Uterus (tissue), 4 donors: ENCODE data around the gene TRANK1. TPM values are rescaled to one million over a fixed set of nuclear protein-coding genes. Genes with fewer than 3 reads are reported as not detected.

Experiments
- DNase-seq, 2 donors: peaks; one replicate each; pipeline ENCODE4 v3.0.0-alpha.2; 2019 to 2020
- H3K27ac ChIP-seq, 2 donors: fragments of 200-600 bp; sonication (generic); 1 replicate in 1 of 2; 2 replicates in 1 of 2; pipeline ENCODE4 v1.5.1; 2016 to 2018
- H3K27me3 ChIP-seq, 2 donors: fragments of 200-600 bp; sonication (generic); one replicate each; pipeline ENCODE4 v1.5.1; 2018 to 2019; ENCODE audit warnings: control low read depth in 1 of 2
- H3K36me3 ChIP-seq, 2 donors: fragments of 200-600 bp; sonication (generic); one replicate each; pipeline ENCODE4 v1.5.1; 2019; ENCODE audit warnings: control low read depth in 1 of 2
- H3K4me1 ChIP-seq, 2 donors: fragments of 200-600 bp; sonication (generic); one replicate each; pipeline ENCODE4 v1.5.1; 2018 to 2019; ENCODE audit warnings: control low read depth in 1 of 2
- H3K4me3 ChIP-seq, 2 donors: fragments of 200-600 bp; sonication (generic); 1 replicate in 1 of 2; 2 replicates in 1 of 2; pipeline ENCODE4 v1.5.1; 2018 to 2019; ENCODE audit warnings: mild to moderate bottlenecking in 1 of 2
- H3K9me3 ChIP-seq, 2 donors: fragments of 200-600 bp; sonication (generic); one replicate each; pipeline ENCODE4 v1.5.1; 2019; ENCODE audit warnings: control low read depth in 1 of 2
- CTCF ChIP-seq, 4 experiments: fragments of 200-600 bp in 2 of 4; fragments of 450-650 bp in 2 of 4; sonication (generic) in 2 of 4; IDR thresholded peaks; one replicate each; pipeline ENCODE4 v1.5.1; 2016 to 2019; ENCODE audit warnings: antibody characterized with exemption in 4 of 4, mild to moderate bottlenecking in 2 of 4, moderate library complexity in 1 of 4
- POLR2A ChIP-seq, 2 donors: fragments of 450-650 bp; IDR thresholded peaks; one replicate each; pipeline ENCODE4 v1.6.1; 2016; ENCODE audit warnings: antibody characterized with exemption in 2 of 2, mild to moderate bottlenecking in 1 of 2, moderate library complexity in 1 of 2
- intact Hi-C: fragments of 100-400 bp; cut with DNase I; formaldehyde crosslinking; loops from one replicate; pipeline ENCODE4 v1.15.1; 2023; ENCODE audit warnings: low total_unique reads
- total RNA-seq, 4 donors: library from RNA; depleted of rRNA in 3 of 4; stranded (reverse); fragments of >200 nt in 3 of 4; gene quantifications; one replicate each; pipeline versions ENCODE4 v1.1.0 to v1.2.4, GENCODE V29; 2014 to 2023
- donor health status: DM: yes; HTN: yes; CAD: no.

The TRANK1 gene
- total RNA-seq, 4 donors from 2014 or later, result 10.6 to 52.1 (median 21.6) TPM

DNA sequence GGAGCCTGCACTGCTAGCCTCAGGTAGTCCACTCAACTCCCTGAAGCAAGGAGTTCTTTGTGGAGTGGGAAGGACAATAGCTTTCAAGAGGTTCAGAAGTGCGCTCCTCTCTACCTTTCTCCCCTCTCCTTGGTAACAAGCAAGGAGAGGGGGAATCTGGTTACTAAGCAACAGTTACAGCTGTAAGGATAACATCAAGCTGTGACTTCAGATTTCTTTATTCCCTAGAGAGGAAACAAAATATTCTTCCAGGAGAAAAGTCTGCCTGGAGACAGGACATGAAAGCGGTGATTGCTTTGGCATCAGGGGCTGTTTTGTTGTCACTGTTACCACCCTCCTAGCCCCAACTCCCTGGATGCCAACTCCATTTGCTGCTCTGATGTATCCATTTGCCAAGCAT lies 70.4 kb downstream of the TRANK1 start:
- DNase-seq, result no peak
- Histone ChIP-seq H3K36me3 (no peaks in the 10 kb centered on the region), H3K4me1 (no peaks in the 10 kb centered on the region), H3K27ac (no peak overlapping the region), H3K27me3 (no peaks in the 10 kb centered on the region), H3K4me3 (no peak overlapping the region), H3K9me3 (no peaks in the 10 kb centered on the region)
- intact Hi-C loops, result no loop called here
- TF ChIP-seq CTCF (IDR thresholded peaks at IDR 0.05) (no peak), POLR2A (IDR thresholded peaks at IDR 0.05) (no peak)

GRCh38 chr3:36871379-36872126 lies 73.3 kb downstream of the TRANK1 start:
- intact Hi-C loops, result no loop called here
- Histone ChIP-seq H3K27me3 (no peaks in the 10 kb centered on the region), H3K36me3 (no peaks in the 10 kb centered on the region), H3K27ac (no peak overlapping the region), H3K4me1 (no peaks in the 10 kb centered on the region), H3K4me3 (no peak overlapping the region), H3K9me3 (no peaks in the 10 kb centered on the region)
- no peak for TF ChIP-seq POLR2A (IDR thresholded peaks at IDR 0.05)
- no peak for TF ChIP-seq CTCF (IDR thresholded peaks at IDR 0.05)
- DNase-seq, result no peak

DNA sequence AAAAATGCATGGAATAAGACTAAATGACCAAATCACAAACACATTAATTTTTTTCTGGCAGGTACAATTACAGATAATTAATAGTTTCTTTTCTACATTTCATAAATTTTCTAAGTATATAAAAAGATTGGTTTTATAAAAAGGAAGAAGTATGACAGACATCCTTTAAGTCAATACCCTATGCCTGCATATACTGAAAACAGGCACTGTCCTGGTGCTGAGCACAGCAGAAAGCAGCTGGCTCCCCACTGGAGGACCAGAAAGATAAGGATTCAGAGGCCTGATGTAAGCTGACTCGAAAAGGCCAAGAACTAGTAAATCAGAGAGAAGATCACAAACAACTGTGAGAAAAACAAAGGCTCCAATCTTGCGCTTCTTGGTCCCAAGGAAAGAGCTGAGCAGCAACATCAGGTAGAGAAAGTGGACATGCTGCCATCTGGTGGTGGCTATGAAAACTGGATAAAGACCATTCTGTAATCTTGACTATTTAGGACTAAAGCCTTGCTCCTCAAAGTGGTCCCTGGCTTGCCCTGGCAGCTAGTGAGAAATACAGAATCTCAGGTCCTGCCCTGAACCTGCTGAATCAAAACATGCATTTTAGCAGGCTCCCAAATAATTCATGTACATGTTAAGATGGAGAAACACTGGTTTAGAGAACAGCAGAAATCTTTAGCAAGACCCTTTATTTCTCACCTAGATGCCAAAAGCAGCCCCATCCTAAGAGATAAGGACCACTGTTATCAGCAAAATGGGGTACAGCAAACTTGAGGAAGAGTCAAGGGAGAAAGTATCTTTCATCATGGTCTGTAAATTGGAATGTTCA lies 76.0 kb downstream of the TRANK1 start:
- no peaks in the 10 kb centered on the region for H3K4me1 ChIP-seq
- peak; percentile 71 to 80 (median 72) for TF ChIP-seq CTCF (IDR thresholded peaks at IDR 0.05)
- TF ChIP-seq POLR2A (IDR thresholded peaks at IDR 0.05), result no peak
- intact Hi-C loops, result no loop called here
- H3K9me3 ChIP-seq, result no peaks in the 10 kb centered on the region
- H3K27ac ChIP-seq, result peak overlapping the region in 1 of 2 donors; percentile 18
- H3K4me3 ChIP-seq, result no peak overlapping the region
- H3K36me3 ChIP-seq, result no peaks in the 10 kb centered on the region
- DNase-seq, result peak; percentile 47 to 61
- H3K27me3 ChIP-seq, result no peaks in the 10 kb centered on the region

DNA sequence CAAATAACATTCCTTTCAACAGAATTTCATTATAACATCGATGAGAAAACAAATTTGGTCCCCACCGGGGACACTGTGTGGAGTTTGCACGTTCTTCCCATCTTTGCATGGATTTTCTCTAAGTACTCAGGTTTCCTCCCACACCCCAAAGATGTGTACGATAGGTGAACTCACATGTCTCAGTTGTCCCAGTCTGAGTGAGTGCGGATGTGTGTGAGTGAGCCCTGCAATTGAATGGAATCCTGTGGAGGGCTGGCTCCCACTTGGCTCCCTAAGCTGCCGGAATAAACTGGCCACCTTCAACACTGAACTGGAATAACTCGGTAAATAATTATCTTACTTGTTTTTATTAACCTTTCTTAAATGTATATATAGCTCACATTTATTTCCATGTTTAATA lies 77.0 kb downstream of the TRANK1 start:
- H3K9me3 ChIP-seq, result no peaks in the 10 kb centered on the region

More for the DNA sequence above, 77.0 kb downstream of the TRANK1 start:
- intact Hi-C loops, result no loop called here
- H3K4me1 ChIP-seq, result no peaks in the 10 kb centered on the region
- H3K36me3 ChIP-seq, result no peaks in the 10 kb centered on the region
- no peaks in the 10 kb centered on the region for H3K27me3 ChIP-seq
- DNase-seq, result no peak
- no peak overlapping the region for H3K4me3 ChIP-seq
- no peak overlapping the region for H3K27ac ChIP-seq
- no peak for TF ChIP-seq CTCF (IDR thresholded peaks at IDR 0.05)
- no peak for TF ChIP-seq POLR2A (IDR thresholded peaks at IDR 0.05)
